Regular cardiac myocyte (primary cell): ENCODE data around the gene NFILZ. TPM values are rescaled to one million over a fixed set of nuclear protein-coding genes. Genes with fewer than 3 reads are reported as not detected.

Source experiments
- total RNA-seq: library from RNA; depleted of rRNA; stranded (reverse); fragments of >200 nt; gene quantifications from 2 replicates; pipeline ENCODE4 v1.2.3, GENCODE V29; 2014

NFILZ gene
- total RNA-seq: not detected in 2 replicates

GRCh38 chr19:8629996-8630683, at the start of gene NFILZ:
NFILZ (plus strand) TSS chr19:8630633; CDS start chr19:8676766, 46,133 bp downstream.

GRCh38 chr19:8610041-8610935, 20.1 kb upstream of the NFILZ start, which contains the start of gene ADAMTS10:
ADAMTS10 (minus strand) TSS chr19:8610715; CDS start chr19:8605710, 5,005 bp downstream.

Other genes starting within 250 kb of the NFILZ start
- 29.5 and 34.7 TPM in 2 replicates for gene RAB11B, start 240.3 kb upstream of the NFILZ start, total RNA-seq
- gene MARCHF2, start 217.3 kb upstream of the NFILZ start, total RNA-seq: 64.0 and 167 TPM in 2 replicates
- gene HNRNPM, start 185.7 kb upstream of the NFILZ start, total RNA-seq: 26.5 and 117 TPM in 2 replicates
- gene PRAM1, start 128.0 kb upstream of the NFILZ start, total RNA-seq: not detected in 2 replicates
- 2.5 and 4.8 TPM in 2 replicates for gene ZNF414, start 116.5 kb upstream of the NFILZ start, total RNA-seq
- gene MYO1F, start 53.2 kb upstream of the NFILZ start, total RNA-seq: 0.19 and 0.28 TPM in 2 replicates
- gene ADAMTS10, start 19.9 kb upstream of the NFILZ start, total RNA-seq: 3.5 and 15.8 TPM in 2 replicates
- gene ACTL9, start 68.2 kb downstream of the NFILZ start, total RNA-seq: not detected in 2 replicates
- not detected in 2 replicates for gene OR2Z1, start 91.0 kb downstream of the NFILZ start, total RNA-seq
- 17.4 and 40.9 TPM in 2 replicates for gene ZNF558, start 201.7 kb downstream of the NFILZ start, total RNA-seq
- gene MBD3L1, start 201.7 kb downstream of the NFILZ start, total RNA-seq: not detected in 2 replicates